OCI-LY7 (cell line): ENCODE measurements around the gene DNAJA3.

ENCODE experiments used
- EZH2phosphoT487 ChIP-seq: fragments of 200-600 bp; sonication (generic); IDR thresholded peaks from 2 replicates; pipeline ENCODE4 v1.6.1; 2018; ENCODE audit warnings: low read depth, borderline replicate concordance, mild to moderate bottlenecking, mixed run types, antibody characterized with exemption, low read length, moderate library complexity, mixed read lengths
- TF ChIP-seq, protein P1 (sequence below): fragments of 200-600 bp; sonication (generic); conservative IDR thresholded peaks from 2 replicates; pipeline ENCODE4 v1.5.1; 2014; ENCODE audit warnings: mild to moderate bottlenecking, antibody characterized with exemption, low read length, moderate library complexity, mixed read lengths

DNA sequence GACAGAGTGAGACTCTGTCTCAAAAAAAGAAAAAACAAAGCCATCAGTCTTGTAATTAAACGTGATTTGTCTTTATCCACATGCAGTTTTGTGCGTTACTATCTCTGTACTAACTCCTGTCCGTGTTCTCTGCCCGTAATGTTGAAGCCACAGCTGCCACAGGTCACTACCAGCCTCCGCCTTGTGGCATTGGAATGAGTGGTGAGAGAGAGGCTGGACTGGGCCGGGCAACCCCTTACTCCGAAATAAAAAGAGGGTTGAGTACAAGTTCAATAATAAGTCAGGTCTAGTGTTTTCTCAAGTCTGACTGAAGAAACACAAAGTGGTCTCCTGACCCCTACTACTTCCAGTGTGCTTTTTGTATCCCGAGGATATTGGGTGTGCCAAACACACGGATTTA, 5.4 kb downstream of the DNAJA3 start:
- TF ChIP-seq, protein P1, sequence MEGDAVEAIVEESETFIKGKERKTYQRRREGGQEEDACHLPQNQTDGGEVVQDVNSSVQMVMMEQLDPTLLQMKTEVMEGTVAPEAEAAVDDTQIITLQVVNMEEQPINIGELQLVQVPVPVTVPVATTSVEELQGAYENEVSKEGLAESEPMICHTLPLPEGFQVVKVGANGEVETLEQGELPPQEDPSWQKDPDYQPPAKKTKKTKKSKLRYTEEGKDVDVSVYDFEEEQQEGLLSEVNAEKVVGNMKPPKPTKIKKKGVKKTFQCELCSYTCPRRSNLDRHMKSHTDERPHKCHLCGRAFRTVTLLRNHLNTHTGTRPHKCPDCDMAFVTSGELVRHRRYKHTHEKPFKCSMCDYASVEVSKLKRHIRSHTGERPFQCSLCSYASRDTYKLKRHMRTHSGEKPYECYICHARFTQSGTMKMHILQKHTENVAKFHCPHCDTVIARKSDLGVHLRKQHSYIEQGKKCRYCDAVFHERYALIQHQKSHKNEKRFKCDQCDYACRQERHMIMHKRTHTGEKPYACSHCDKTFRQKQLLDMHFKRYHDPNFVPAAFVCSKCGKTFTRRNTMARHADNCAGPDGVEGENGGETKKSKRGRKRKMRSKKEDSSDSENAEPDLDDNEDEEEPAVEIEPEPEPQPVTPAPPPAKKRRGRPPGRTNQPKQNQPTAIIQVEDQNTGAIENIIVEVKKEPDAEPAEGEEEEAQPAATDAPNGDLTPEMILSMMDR, result no peak
- TF ChIP-seq EZH2phosphoT487, result no peak
